GM21381 (cell line): ENCODE results near the gene ACTN2.

Experiments used
- ATAC-seq: cut with Tn5 transposase; IDR thresholded peaks from one replicate; pipeline ENCODE4 v1.9.1; 2021; ENCODE audit warnings: mild to moderate bottlenecking, moderate library complexity; ENCODE audit not compliant: unreplicated experiment

ACTN2 gene

DNA sequence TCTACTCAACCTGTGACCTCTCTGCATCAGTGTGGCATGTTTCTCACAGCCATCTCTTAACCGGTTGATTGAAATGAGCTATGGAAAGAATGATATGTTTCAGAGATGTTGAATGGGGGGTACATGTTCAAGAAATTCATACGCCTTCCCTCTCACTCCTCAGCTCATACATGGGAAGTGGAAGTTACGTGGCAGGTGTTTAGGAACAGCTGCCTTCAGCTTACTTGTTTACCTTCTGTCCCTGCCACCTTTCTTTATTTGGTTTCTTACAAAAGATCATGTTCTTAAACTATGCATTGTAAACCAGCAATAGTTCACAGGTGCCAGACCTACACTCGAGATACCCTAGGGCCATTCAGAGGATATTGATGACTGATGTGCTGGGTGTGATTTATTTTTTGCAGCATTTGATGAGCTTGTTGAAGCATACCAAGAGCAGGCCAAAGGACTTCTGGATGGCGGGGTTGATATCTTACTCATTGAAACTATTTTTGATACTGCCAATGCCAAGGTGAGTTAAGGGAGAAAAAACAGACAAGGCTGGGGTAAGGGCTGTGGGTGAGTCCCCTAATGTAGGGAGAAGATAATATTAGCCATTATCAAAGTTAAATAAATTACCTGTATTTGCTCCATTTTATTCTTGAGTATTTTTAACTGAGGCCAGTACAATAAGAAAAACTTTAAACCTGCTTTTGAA, 126.2 kb downstream of the ACTN2 start:
- ATAC-seq: no peak
